Omental fat pad (tissue), 4 donors: ENCODE data around the gene KLF8. TPM values are rescaled to one million over a fixed set of nuclear protein-coding genes. Genes with fewer than 3 reads are reported as not detected.

ENCODE experiments used
- ATAC-seq: fragments of 150-250 bp; one replicate; pipeline ENCODE4 v1.9.1; 2016; ENCODE audit warnings: mild to moderate bottlenecking, moderate library complexity; ENCODE audit not compliant: low FRiP score
- DNase-seq: peaks from one replicate; pipeline ENCODE4 v3.0.0-alpha.2; 2019; ENCODE audit warnings: low spot score
- total RNA-seq, 4 donors: library from RNA; depleted of rRNA; stranded (reverse); fragments of >200 nt; gene quantifications; one replicate each; pipeline ENCODE4 v1.1.0, GENCODE V29; 2016
- TF ChIP-seq, protein P1 (sequence below), 3 donors: fragments of 450-650 bp; IDR thresholded peaks; one replicate each; pipeline ENCODE4 v1.5.1; 2016 to 2017; ENCODE audit warnings: antibody characterized with exemption in 3 of 3, mild to moderate bottlenecking in 3 of 3, moderate library complexity in 2 of 3

KLF8 gene
- total RNA-seq, 4 donors from 2014 or later, result 12.1 to 30.1 (median 23.2) TPM

DNA sequence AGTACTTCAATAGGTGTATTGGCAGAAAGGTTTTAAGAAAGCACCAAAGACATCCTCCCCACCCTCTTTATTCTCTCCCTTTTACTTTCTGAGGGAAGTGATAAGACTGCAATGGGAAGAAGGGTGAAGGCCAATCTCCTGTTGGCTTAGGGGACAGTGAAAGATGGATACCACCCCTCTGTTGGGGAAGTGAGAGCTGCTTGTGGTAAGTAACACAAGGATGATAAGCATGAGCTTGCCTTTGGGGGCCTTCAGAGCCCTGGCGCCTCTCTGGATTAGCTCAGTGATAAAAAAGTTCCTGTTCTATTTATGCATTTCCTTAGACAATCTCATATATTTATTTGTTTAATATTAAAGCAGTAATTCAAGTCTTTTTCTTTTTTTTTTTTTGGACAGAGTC is 5.2 kb upstream of the KLF8 start:
- TF ChIP-seq, protein P1, sequence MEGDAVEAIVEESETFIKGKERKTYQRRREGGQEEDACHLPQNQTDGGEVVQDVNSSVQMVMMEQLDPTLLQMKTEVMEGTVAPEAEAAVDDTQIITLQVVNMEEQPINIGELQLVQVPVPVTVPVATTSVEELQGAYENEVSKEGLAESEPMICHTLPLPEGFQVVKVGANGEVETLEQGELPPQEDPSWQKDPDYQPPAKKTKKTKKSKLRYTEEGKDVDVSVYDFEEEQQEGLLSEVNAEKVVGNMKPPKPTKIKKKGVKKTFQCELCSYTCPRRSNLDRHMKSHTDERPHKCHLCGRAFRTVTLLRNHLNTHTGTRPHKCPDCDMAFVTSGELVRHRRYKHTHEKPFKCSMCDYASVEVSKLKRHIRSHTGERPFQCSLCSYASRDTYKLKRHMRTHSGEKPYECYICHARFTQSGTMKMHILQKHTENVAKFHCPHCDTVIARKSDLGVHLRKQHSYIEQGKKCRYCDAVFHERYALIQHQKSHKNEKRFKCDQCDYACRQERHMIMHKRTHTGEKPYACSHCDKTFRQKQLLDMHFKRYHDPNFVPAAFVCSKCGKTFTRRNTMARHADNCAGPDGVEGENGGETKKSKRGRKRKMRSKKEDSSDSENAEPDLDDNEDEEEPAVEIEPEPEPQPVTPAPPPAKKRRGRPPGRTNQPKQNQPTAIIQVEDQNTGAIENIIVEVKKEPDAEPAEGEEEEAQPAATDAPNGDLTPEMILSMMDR (IDR thresholded peaks at IDR 0.05), result no peak
- ATAC-seq, result no peak
- no peak for DNase-seq

DNA sequence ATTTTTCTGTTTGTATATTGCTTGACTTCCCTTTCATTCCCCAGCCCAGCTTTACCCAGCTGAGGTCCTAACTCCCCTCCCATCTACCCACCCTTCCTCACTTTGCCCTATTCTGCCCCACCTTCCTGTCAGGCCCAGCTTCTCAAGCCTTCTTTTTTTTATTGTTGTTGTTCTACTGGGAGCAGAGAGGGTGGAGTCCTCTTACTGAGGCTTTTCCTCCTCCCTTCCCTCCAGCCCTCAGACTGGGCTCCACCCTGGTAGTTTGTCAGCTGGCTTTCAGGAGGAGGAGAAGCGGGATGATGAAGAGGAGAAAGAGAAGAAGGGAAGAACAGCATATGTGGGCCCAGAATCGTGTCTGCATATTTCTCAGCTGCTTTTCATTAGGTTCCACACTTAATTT is 3.2 kb upstream of the KLF8 start:
- TF ChIP-seq, protein P1 (IDR thresholded peaks at IDR 0.05), result no peak
- ATAC-seq (no peak), DNase-seq (no peak)

DNA sequence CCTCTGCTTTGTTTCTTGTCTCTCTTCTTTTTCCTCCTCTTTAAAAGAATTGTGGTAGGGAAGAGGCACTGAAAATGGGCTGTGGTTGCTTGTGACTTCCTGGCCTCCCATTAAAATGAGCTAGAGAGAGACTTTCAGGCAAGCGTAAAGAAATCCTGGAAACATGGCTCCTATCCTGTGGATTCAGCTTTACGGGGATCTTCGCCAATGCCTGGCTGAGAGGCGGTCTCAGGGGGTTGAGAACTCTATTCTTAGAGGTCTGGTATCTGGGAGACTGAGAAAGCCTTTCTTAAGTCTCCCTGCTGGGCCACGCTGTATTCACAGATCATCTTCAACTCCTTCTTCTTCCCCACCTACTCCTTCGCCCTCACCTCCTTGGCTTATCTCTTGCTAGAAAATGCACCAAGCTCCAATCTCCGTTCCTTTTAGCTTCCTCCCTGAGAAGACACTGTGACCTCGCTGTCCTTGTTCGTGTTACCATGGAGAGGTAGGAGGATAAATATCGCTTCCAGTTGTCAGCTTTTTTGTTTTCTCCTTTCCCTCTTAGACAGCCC is 542 bp upstream of the KLF8 start:
- TF ChIP-seq, protein P1 (IDR thresholded peaks at IDR 0.05), result no peak
- no peak for DNase-seq
- ATAC-seq, result no peak

DNA sequence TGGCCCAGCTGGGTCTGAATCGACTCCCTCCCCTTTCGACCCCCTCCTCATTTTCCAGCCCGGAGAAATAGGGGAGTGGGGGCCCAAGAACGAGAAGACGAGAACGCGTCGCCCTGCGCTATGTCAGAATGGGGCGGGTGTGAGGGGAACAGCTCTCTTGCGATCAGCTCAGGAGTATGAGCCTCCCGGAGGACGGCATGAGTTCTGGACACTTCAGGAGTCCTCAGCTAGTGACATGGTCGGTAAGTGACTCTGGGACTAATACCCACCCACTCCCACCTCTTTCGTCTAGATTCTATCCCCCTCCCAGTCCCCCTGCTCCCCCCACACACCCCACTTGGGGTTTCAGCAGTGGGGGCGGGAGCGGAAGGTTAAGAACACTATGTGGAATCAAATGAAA is 944 bp downstream of the KLF8 start:
- TF ChIP-seq, protein P1 (IDR thresholded peaks at IDR 0.05), result no peak
- DNase-seq (no peak), ATAC-seq (no peak)

DNA sequence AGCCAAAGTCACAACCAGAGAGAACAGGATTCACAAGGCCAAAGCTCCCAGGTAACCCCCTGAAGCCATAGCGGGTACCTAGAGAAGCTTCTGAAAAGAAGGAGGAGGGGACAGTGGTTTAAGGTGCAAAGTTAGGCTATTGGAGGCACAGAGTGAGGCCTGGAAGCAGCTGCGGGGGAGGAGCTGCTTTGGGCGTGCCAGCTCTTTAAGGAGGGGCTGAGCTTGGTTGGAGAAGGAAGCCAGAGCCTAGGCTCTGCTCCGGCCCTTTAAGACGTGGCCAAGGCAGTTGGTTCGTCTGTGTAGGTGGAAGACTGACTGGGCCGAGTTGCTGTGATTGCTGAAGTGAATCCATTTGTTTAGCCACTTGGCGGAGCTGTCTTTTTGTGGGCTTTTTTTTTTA is 1.5 kb downstream of the KLF8 start:
- TF ChIP-seq, protein P1 (IDR thresholded peaks at IDR 0.05), result no peak
- DNase-seq (no peak), ATAC-seq (peak; percentile 81)

DNA sequence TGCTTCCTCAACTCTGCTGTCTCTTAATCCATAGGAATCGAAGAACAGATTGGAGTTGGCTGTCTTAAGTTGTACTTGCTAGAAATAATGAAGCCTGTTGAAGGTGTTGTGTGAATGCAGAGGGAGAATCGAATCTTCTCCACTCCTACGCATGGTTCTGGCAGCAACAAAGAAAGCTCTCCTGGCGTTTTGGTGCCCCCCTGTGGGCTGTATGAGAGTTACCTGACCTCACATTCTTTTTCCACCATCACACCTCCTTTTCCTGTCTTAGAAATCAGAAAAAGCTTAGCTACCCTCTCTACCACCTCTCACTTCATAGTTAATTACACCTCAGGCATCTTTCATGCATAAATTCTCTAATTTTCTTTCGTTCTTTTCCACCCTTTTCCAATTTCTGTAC is 16.3 kb downstream of the KLF8 start:
- TF ChIP-seq, protein P1 (IDR thresholded peaks at IDR 0.05), result peak in 1 of 3 donors; percentile 10
- no peak for DNase-seq
- ATAC-seq, result no peak

DNA sequence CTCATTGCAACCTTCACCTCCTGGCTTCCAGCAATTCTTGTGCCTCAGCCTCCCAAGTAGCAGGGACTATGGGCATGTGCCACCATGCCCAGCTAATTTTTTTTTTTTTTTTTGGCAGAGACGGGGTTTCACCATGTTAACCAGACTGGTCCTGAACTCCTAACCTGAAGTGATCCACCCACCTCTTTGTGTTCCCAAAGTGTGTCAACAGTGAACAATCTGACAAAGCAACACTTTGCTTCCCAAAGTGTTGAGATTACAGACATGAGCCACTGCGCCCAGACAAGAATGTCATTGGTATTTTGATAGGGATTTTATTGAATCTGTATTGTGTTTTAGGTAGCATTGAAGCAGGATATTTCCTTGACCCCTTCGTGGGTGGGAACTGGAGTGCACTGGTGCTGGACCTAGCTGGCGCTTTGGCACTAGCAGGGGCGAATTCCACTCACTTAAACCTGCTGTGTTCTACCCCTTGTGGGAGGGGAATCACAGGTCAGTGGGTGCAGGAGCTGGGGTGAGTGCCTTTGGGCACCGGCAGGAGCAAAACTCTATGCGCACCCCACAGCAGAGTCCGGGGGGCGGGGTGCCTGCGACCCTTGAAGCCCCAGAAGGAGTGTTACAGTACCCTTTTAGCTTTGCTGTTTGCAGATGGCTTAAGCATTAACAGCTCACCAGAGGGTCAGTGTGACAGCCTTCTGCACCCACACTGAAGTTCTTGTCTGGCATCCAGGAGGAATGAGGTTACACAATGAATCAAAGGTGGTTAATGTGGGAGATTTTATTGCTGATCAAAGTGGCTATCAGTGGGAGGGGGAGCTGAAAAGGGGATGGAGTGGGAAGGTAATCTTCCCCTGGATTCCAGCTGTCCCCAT is 21.9 kb downstream of the KLF8 start:
- no peak for DNase-seq
- ATAC-seq, result no peak
- TF ChIP-seq, protein P1 (IDR thresholded peaks at IDR 0.05), result no peak
